HUDEP-2 (cell line): ENCODE data around the gene TMEM92.
"Not testable (repeated sequence)": the region's sequence is repeated elsewhere in the genome, so short reads cannot be mapped to it uniquely, and the experiment has no call there.

ENCODE experiments used
- DNase-seq, 76 experiments: peaks; one replicate each; lab custom pipeline; 2025; ENCODE audit not compliant: unreplicated experiment in 76 of 76; lab: John Stamatoyannopoulos, UW

TMEM92 gene

DNA sequence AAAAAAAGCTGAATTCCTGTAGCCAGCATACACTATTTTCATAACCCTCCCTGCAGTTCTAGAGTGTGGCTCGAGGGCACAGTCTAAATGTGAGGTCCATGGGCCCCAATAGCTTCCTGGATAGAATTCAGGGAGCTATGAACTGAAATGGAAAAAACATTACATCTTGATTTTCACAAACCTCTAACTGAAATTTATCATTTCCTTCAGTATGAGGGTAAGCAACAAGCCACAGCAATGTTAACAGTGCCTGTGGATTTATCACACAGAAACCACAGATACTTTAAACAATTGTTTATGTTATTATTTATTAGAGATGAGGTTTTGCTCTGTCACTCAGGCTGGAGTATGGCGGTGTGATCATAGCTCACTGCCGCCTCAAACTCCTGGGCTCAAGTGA, 18.2 kb downstream of the TMEM92 start:
- DNase-seq = no peak

- DNase-seq = no peak
These were observed 20.8 kb downstream of the TMEM92 start for GRCh38 chr17:50295021-50295420.

GRCh38 chr17:50297407-50297865, 23.2 kb downstream of the TMEM92 start:
- DNase-seq = peak in 58 of 76 experiments; percentile 2 to 73 (median 40)

GRCh38 chr17:50298018-50298417, 23.8 kb downstream of the TMEM92 start:
- DNase-seq = no peak

- DNase-seq = no peak
These were observed 25.5 kb downstream of the TMEM92 start for GRCh38 chr17:50299776-50300175.

GRCh38 chr17:50300824-50301223, 26.6 kb downstream of the TMEM92 start:
- DNase-seq = not testable (repeated sequence)

DNA sequence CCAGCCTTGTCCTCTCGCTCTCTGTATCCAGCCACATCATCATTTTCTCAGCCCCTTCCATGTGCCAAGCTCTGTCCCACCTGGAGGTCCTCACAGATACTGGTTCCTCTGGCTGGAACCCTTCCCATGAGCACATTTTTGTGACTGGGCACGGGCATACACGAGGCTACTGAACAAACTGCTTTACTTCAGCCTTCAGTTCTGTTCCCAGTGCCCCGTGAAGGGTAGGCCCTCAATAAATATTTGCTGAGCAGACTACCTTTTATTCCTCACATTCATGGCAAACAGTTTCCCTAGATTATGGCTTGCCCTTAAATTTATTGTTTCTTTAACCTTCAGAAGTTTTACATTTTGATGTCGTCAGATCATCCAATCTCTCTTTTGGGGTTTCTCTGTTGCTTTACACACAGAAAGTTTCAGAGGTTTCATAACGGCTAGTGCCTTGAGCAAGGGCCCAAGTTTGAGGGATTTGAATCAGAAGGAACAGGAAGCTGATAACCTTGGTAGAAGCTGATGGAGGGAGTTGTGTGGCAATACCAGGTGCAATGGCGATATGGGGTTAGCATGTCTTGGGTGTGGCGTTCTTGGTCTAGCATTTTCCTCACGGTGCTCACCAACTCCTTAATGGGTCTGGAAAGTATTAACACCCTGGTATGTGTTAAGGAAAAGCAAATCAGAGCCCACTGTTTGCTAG, 27.8 kb downstream of the TMEM92 start:
- DNase-seq = no peak

DNA sequence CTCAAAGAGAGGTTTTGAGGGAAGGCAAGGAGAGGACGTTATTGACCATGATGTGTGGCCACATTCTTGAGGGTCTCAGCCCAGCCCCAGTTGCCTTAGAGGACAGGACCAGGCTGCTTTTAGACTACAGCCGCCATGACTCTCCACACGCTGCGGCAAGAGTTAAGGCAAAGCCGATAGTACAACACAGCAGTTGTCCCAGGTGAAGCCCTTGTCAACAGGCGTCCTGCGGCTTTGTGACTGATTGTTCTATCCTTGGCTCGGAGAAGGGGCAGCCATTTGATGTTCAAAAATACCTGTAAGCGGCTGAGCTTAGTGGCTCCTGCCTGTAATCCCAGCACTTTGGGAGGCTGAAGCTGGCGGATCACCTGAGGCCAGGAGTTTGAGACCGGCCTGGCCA, 28.8 kb downstream of the TMEM92 start:
- DNase-seq = no peak

DNA sequence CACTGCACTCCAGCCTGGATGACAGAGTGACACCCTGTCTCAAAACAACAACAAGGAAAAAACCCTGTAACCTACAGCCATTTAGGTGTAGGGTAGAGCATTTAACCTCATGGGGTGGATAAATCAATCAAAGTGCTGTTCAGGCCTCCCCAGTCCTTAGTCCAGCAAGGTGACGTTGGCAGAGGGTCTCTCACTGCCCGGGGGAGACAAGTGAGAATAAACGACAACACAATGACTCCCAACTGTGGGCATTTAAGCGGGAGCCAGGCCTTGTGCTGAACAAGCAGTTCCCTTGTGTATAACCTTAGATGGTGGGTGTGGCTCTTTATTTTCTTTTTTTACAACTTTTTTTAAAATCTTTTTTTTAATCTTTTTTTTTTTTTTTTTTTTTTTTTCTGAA, 29.3 kb downstream of the TMEM92 start:
- no peak for DNase-seq

GRCh38 chr17:50304781-50305404, 30.6 kb downstream of the TMEM92 start:
- DNase-seq = no peak

- DNase-seq = no peak
These were observed 33.4 kb downstream of the TMEM92 start for GRCh38 chr17:50307654-50308053.

DNA sequence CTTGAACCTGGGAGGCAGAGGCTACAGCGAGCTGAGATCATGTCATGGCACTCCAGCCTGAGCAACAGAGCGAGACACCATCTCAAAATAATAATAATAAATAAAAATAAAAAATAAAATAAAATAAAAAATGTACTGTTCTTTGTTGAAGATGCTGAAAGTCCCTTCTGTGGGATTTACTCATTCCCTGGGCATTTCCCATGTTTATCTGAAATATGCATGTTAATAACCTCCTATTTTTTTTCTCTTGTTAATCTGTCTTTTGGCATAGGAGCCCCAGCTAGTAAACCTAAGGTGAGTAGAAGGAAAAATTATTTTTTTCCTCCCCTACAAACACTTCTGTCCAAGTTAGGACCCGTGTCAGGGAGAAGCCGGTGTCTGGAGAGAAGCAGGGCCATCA, 34.4 kb downstream of the TMEM92 start:
- DNase-seq = no peak

DNA sequence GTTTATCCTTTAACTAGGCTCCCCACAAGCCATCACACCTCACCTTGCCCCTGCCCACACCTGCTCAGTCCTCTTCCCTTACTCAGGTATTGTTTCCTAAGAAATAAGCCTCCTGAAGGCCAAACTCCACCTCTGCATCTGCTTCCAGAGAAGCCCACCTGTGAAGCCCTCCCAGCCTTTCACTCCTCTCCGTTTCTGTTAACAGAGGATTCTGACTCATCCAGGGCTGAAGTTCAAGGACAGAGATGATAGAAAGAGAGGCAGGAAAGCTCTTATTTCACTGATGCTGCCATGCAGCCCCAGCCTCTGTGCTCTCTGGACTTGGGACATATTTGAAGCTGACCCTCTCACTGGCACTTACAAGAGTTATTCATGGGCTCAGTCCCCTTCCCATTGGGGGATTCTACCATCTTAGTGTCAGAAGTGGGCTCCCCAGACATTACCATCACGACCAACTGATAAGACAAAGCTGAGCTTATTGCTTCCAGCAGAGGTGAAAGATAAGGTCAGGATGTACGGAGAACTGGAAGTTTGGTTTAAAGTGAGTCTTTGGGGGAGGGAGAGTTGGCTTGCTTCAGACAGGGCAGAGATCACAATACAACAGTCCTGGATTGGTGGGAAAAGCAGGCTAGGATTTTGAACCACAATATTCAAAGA, 36.3 kb downstream of the TMEM92 start:
- DNase-seq = no peak

DNA sequence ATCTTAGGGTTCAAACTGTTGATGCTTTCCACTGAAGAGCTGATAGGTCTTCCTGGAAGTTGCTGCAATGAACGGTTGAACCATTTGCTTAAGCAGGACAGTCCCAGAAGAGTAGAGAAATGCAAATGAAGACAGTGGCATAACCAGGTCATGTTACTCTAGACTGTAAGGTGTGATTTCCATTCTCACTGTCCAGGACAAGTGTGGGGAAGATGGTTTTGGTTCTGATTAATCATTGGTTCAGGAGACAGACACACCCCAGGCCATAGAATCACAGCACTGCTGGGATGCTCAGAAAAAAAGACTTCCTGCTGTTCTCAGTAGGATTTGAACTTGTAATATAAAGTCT, 36.8 kb downstream of the TMEM92 start:
- DNase-seq = no peak

DNA sequence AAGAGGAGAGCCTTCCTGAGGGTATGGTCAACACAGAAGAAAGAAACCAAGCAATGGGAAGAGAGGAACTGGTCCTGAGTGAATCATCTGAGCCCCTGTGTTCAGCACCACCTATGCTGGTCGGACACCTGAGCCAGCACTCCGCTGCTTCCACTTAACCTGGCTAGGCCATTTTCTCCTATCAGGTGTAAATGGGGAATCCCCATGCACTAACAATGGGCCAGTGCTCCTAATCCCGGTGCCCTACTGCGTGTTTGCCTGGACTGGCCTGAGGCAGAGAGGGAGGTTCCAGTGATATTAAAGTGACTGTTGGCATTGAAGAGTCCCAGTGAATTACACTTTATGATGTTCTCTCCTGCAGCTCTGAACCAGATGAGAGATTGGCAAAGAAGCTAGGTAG, 37.2 kb downstream of the TMEM92 start:
- no peak for DNase-seq

- no peak for DNase-seq
These were observed 38.0 kb downstream of the TMEM92 start for GRCh38 chr17:50312308-50312707.

DNA sequence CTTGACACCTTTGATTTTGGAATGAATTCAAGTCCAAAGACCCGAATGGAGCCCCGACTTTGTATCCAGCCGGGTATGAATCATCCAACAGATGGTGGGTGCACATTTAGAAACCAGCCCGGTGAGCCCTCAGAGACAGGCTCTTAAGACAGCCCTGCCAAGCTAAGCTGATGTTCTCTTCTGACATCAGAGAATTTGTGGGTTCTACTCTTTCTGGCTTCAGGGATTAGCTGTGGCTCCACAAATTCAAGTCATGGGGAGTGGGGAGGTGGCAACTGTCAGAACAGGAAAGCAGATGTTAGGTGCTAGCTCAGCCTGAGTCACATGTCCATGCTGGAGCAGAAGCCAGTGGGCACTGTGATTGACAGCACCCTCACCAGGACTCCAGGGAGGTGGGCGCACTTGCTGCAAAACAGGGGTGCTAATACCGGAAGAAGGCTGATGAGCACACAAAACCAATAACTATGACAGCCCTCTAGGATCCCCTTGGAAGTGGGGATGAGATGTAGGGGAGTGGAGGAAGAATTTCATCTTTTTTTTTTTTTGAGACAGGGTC, 40.3 kb downstream of the TMEM92 start:
- DNase-seq = no peak

DNA sequence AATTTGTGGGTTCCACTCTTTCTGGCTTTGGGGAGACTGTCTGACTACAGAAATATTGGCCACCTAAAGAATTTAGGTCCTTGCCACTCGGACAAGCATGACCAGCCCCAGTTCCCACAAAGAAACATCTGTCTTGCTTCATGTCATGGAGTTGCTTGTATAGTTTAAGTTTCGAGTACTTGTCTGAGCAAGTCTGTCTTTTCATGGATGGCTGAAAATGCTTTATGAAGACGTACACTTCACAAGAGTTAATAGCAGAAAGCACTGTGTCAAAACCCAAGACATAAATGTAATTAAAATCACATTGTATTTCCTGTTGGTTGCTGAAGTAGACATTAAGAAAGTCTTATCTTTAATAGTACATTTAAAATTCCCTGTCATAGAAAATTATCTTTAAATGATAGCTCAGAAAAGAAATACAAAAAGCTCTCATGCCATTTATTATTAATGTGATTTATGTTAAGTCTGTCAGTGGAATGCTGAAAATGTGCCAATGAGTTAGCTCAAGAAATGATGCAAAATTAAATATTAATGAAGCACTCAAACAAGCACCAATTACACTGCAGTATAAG, 41.8 kb downstream of the TMEM92 start:
- DNase-seq = no peak

GRCh38 chr17:50316660-50317059, 42.4 kb downstream of the TMEM92 start:
- not testable (repeated sequence) for DNase-seq

DNA sequence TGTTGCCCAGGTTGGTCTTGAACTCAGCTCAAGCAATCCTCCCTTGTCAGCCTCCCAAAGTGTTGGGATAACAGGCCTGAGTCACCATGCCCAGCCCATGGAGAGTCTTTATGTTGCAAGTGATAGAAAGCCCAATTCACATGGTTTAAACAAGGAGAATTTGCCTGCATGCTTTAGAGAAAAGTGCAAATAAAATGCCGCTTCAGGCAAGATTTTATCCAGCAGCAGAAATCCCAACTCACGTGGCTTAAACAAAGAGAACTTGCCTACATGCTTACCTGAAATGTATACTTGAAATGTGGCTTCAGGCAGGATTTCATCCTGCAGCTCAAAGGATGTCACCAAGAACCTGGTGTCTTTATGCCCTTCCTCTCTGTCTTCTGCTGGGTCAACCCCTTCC, 42.9 kb downstream of the TMEM92 start:
- DNase-seq = no peak

DNA sequence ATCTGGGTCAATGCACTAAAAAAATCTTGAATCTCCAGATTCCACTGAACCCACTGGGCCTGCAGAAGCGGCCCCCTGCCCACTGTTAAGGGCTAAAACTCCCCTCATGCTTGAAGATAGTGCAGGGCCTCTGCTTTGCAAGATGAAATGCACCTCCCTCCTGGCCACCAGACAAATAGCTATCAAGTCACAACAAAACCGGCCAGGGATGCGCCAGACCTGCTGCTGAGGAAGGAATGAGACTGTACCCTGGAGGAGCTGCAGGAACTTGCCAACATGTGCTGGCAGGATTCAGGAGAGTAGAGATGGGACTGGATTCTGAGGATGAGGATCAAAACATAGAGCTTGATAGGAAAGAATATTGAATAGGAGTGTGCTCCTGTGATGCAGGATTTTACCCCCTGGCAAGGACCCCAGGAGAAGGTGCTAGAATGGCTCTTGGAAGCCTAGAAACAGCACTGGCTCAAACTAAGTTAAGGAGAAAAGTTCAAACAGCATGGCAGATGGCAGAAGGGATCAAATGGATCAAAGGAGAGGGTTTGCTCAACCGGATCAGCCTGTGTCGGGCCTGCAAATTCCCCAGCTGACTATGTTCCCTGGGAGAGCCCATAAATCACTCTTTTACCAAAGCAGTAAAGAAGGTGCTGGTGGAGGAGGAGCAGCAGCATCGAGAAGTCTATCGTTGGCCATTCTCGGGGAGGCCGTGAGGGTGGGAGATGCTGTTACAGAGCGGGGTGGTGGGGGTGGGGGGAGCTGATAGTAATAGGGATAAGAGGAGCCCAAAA, 44.4 kb downstream of the TMEM92 start:
- DNase-seq = no peak
